Measurements from ENCODE around the gene MLXIPL. TPM values are rescaled to one million over a fixed set of nuclear protein-coding genes. Genes with fewer than 3 reads are reported as not detected.

Gene MLXIPL
- polyA plus RNA-seq, 1 experiment, result not detected

DNA sequence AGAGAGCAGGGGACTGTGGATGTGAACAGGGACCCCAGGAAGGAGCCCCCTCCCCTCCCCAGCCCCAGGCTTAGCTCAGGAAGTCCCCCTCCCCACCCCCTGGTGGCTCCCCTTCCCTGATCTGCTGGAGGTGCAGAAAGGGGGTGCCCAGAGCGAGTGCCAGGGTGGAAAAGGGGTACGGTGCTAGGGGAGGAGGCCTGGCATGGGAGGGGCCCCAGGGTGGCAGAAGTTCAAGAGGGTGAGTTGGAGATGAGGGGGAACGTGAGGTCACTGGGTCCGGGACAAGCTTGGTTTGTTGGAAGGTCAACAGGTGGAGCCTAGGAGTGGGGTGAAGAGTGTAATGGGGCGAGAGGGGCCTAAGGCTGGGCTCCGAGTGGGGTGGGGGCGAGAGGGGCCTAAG, 24.4 kb downstream of the MLXIPL start:
- H3K36me3 ChIP-seq (ENCODE audit: control insufficient read depth, insufficient read depth, low read length), result no peaks in the 10 kb centered on the region
- CTCF ChIA-PET, result interaction anchor here (12.8 kb wide), 1 partner anchor 124 kb away, joined by 159 read pairs; no protein-coding TSS in a partner anchor
- DNase-seq (ENCODE audit: low read depth), result no peak
- no peak overlapping the region for H3K4me3 ChIP-seq (ENCODE audit: low read depth, low read length)
- TF ChIP-seq, protein P1, sequence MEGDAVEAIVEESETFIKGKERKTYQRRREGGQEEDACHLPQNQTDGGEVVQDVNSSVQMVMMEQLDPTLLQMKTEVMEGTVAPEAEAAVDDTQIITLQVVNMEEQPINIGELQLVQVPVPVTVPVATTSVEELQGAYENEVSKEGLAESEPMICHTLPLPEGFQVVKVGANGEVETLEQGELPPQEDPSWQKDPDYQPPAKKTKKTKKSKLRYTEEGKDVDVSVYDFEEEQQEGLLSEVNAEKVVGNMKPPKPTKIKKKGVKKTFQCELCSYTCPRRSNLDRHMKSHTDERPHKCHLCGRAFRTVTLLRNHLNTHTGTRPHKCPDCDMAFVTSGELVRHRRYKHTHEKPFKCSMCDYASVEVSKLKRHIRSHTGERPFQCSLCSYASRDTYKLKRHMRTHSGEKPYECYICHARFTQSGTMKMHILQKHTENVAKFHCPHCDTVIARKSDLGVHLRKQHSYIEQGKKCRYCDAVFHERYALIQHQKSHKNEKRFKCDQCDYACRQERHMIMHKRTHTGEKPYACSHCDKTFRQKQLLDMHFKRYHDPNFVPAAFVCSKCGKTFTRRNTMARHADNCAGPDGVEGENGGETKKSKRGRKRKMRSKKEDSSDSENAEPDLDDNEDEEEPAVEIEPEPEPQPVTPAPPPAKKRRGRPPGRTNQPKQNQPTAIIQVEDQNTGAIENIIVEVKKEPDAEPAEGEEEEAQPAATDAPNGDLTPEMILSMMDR (IDR thresholded peaks at IDR 0.05; ENCODE audit: insufficient read depth, low read depth, low read length), result no peak
- POLR2A ChIA-PET, result interaction anchor here (0.6 kb wide), 1 partner anchor 8 kb away, joined by 7 read pairs; no protein-coding TSS in a partner anchor
- H3K27me3 ChIP-seq (ENCODE audit: control insufficient read depth, insufficient read depth, low read length), result peaks cover 6% of the 10 kb centered on the region; the same call in 1 of the 2 replicates

DNA sequence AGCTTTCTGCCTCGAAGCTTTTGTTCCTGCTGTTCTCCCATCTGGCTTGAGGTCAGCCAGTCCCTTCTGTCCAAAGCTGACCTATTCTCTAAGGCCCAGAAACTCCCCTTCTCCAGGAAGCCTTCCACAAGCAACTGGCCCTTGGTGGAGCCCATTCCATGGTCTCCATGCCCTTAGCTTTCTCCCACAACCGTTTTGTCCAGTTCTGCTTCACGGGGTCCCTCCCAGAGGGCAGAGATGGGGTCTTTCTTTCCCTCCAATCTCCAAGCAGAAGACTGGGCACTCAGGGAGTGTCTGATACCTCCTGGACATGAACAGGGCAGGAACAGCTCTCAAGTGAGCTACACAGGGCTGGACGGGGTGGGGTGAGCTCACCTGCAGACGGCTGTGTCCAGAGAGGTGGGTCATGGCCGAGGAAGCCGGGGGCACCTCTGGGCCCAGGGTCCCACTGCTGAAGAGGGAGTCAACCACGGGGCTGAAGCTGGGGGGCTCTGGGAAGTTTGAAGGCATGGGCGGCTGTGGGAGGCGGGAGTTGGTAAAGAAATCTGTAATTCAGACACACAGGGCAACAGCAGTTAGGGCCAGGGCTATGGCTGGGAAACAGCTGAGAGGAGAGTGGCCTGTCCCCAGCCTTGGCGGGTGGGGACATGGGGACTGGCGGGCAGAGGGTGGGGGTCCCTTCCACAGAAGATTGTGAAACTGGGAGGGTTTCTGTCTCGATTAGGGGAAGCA, 25.0 kb downstream of the MLXIPL start:
- DNase-seq (ENCODE audit: low read depth), result no peak
- peaks cover 6% of the 10 kb centered on the region; the same call in 1 of the 2 replicates for H3K27me3 ChIP-seq (ENCODE audit: control insufficient read depth, insufficient read depth, low read length)
- H3K4me3 ChIP-seq (ENCODE audit: low read depth, low read length), result no peak overlapping the region
- CTCF ChIA-PET, result interaction anchor here (1.7 to 12.8 kb wide), 2 partner anchors 8 to 125 kb away, joined by 12 to 159 read pairs; no protein-coding TSS in a partner anchor
- POLR2A ChIA-PET, result interaction anchor here (0.6 kb wide), 1 partner anchor 9 kb away, joined by 7 read pairs; no protein-coding TSS in a partner anchor
- TF ChIP-seq, protein P1 (IDR thresholded peaks at IDR 0.05; ENCODE audit: insufficient read depth, low read depth, low read length), result no peak
- no peaks in the 10 kb centered on the region for H3K36me3 ChIP-seq (ENCODE audit: control insufficient read depth, insufficient read depth, low read length)

DNA sequence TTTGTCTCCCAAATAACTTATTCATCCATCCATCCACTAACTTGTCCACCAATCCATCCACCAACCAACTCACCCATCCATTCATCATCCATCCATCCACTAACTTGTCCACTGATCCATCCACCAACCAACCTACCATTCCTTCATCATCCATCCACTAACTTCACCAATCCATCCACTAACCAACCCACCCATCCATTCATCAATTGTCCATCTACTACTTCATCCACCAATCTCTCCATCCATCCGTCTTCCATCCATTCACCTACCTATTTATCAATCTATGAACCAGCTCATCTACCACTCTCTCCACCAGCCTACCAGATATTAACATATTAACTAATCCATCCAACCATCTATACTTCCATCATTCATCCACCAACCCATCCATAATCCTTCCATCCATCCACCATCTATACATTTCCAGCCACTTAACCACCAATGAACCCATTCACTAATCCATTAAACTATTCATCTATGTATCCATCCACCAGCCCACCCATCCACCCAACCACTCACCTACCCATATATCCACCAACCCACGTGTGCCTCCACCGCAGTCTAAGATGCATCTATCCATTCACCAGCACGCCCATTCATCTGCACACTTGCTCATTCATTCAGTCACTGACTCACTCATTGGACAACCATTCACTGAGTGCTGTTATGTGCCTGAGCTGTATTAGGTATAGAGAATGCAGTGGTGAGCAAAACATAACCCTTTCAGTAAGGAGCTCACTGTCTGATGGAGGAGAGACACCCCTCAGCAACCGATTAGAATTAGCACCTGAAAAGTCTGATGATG, 26.1 kb downstream of the MLXIPL start:
- CTCF ChIA-PET, result interaction anchor here (1.5 to 1.7 kb wide), 2 partner anchors 9 to 127 kb away, joined by 6 to 12 read pairs; no protein-coding TSS in a partner anchor

DNA sequence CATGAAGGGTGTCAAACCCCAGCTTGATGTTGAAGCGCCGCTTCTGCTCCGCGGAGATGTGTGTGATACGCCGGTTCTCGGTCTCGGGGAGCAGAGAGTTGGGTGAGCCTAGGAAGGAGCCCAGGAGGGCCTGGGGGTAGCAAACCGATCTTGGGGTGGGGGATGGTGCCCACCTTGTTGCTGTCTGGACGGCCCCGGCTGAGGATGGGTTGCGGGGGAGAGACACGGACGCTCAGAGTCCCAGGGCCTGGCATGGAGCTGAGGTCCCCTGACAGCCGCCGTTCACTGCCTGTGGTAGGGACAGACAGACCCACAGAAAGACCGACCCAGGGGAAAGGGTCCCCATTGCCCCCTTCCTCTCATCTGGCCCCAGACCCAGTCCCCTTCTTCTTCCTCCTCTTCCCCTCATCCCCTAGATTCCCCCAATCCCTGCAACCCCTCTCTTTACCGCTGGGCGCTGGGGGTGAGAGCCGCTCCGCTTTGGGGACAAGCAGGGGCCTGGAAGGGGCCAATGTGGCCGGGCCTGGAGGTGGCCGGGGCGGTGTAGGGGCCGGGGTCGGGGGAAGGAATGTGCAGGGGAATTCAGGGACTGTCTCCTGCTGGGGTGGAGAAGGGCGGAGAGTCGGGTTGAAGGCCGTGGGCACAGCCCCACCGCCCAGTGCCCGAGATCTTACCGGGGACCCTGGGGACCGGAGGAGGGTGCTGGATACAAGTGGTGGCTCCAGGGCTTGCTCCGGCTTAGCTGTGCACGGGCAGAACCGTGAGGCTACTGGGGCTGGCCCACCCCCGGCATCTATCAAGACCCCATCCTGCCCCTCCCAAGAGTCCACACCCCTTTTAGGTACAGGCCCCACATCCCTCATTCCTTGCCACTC, 27.9 kb downstream of the MLXIPL start:
- ChIA-PET POLR2A (no interaction called here), CTCF (interaction anchor here (1.3 to 2.6 kb wide), 3 partner anchors 9 to 72 kb away, joined by 4 to 11 read pairs (median 4); partner anchors contain the start of gene VPS37D)
- Histone ChIP-seq H3K27me3 (ENCODE audit: control insufficient read depth, insufficient read depth, low read length) (peaks cover 3% of the 10 kb centered on the region; the same call in 1 of the 2 replicates), H3K4me3 (ENCODE audit: low read depth, low read length) (no peak overlapping the region), H3K36me3 (ENCODE audit: control insufficient read depth, insufficient read depth, low read length) (no peaks in the 10 kb centered on the region)
- DNase-seq (ENCODE audit: low read depth), result no peak
- TF ChIP-seq, protein P1 (IDR thresholded peaks at IDR 0.05; ENCODE audit: insufficient read depth, low read depth, low read length), result no peak

More for the DNA sequence above, 26.1 kb downstream of the MLXIPL start:
- Histone ChIP-seq H3K27me3 (ENCODE audit: control insufficient read depth, insufficient read depth, low read length) (peaks cover 6% of the 10 kb centered on the region; the same call in 1 of the 2 replicates), H3K4me3 (ENCODE audit: low read depth, low read length) (no peak overlapping the region), H3K36me3 (ENCODE audit: control insufficient read depth, insufficient read depth, low read length) (no peaks in the 10 kb centered on the region)
- POLR2A ChIA-PET, result no interaction called here
- TF ChIP-seq, protein P1 (IDR thresholded peaks at IDR 0.05; ENCODE audit: insufficient read depth, low read depth, low read length), result no peak
- DNase-seq (ENCODE audit: low read depth), result no peak
